ENCODE measurements around the gene FAU. TPM values are rescaled to one million over a fixed set of nuclear protein-coding genes. Genes with fewer than 3 reads are reported as not detected.

Gene FAU
- 100 to 1,000 TPM in 11 of 12 donors, not detected in 1; 680 to 974 (median 806) TPM for polyA plus RNA-seq (ENCODE audit: insufficient read length in 12 of 12)
- long read RNA-seq, donor 1, transcript FAU-202 (3 exons, 533 nt): minor isoform, 8 of 1,310 reads
- long read RNA-seq, donor 1, transcript FAU-208 (1 exons, 1,484 nt): minor isoform, 35 of 1,310 reads
- long read RNA-seq, donor 1, transcript FAU-209 (4 exons, 697 nt): minor isoform, 69 of 1,310 reads
- long read RNA-seq, donor 1, transcript FAU-207 (5 exons, 847 nt): major isoform, 994 of 1,310 reads
- long read RNA-seq, donor 1, partial matches to known transcripts: 105 of 1,310 reads
- long read RNA-seq, donor 1, other reads (novel, unspliced or antisense): 97 of 1,310 reads
- long read RNA-seq, donor 2, transcript FAU-207 (5 exons, 847 nt): major isoform, 713 of 984 reads
- long read RNA-seq, donor 2, transcript FAU-208 (1 exons, 1,484 nt): minor isoform, 23 of 984 reads
- long read RNA-seq, donor 2, transcript FAU-209 (4 exons, 697 nt): minor isoform, 52 of 984 reads
- long read RNA-seq, donor 2, transcript FAU-202 (3 exons, 533 nt): minor isoform, 32 of 984 reads
- long read RNA-seq, donor 2, partial matches to known transcripts: 80 of 984 reads
- long read RNA-seq, donor 2, other reads (novel, unspliced or antisense): 82 of 984 reads
- long read RNA-seq, donor 3, transcript FAU-207 (5 exons, 847 nt): major isoform, 383 of 508 reads
- long read RNA-seq, donor 3, transcript FAU-209 (4 exons, 697 nt): minor isoform, 34 of 508 reads
- long read RNA-seq, donor 3, transcript FAU-208 (1 exons, 1,484 nt): minor isoform, 13 of 508 reads
- long read RNA-seq, donor 3, transcript FAU-202 (3 exons, 533 nt): minor isoform, 5 of 508 reads
- long read RNA-seq, donor 3, partial matches to known transcripts: 30 of 508 reads
- long read RNA-seq, donor 3, other reads (novel, unspliced or antisense): 41 of 508 reads
- long read RNA-seq, donor 4, transcript FAU-209 (4 exons, 697 nt): minor isoform, 26 of 419 reads
- long read RNA-seq, donor 4, transcript FAU-208 (1 exons, 1,484 nt): minor isoform, 8 of 419 reads
- long read RNA-seq, donor 4, transcript FAU-207 (5 exons, 847 nt): major isoform, 328 of 419 reads
- long read RNA-seq, donor 4, partial matches to known transcripts: 22 of 419 reads
- long read RNA-seq, donor 4, other reads (novel, unspliced or antisense): 31 of 419 reads
- long read RNA-seq, donor 5: 0 reads
- long read RNA-seq, donor 6, transcript FAU-202 (3 exons, 533 nt): minor isoform, 6 of 643 reads
- long read RNA-seq, donor 6, transcript FAU-209 (4 exons, 697 nt): minor isoform, 53 of 643 reads
- long read RNA-seq, donor 6, transcript FAU-207 (5 exons, 847 nt): major isoform, 469 of 643 reads
- long read RNA-seq, donor 6, transcript FAU-208 (1 exons, 1,484 nt): minor isoform, 9 of 643 reads
- long read RNA-seq, donor 6, partial matches to known transcripts: 46 of 643 reads
- long read RNA-seq, donor 6, other reads (novel, unspliced or antisense): 58 of 643 reads
- long read RNA-seq, donor 7, transcript FAU-207 (5 exons, 847 nt): major isoform, 413 of 536 reads
- long read RNA-seq, donor 7, transcript FAU-209 (4 exons, 697 nt): minor isoform, 33 of 536 reads
- long read RNA-seq, donor 7, transcript FAU-202 (3 exons, 533 nt): minor isoform, 9 of 536 reads
- long read RNA-seq, donor 7, transcript FAU-208 (1 exons, 1,484 nt): minor isoform, 12 of 536 reads
- long read RNA-seq, donor 7, partial matches to known transcripts: 33 of 536 reads
- long read RNA-seq, donor 7, other reads (novel, unspliced or antisense): 36 of 536 reads
- long read RNA-seq, donor 8, transcript FAU-209 (4 exons, 697 nt): minor isoform, 77 of 1,164 reads
- long read RNA-seq, donor 8, transcript FAU-202 (3 exons, 533 nt): minor isoform, 14 of 1,164 reads
- long read RNA-seq, donor 8, transcript FAU-207 (5 exons, 847 nt): major isoform, 893 of 1,164 reads
- long read RNA-seq, donor 8, transcript FAU-208 (1 exons, 1,484 nt): minor isoform, 16 of 1,164 reads
- long read RNA-seq, donor 8, partial matches to known transcripts: 70 of 1,164 reads
- long read RNA-seq, donor 8, other reads (novel, unspliced or antisense): 94 of 1,164 reads
- long read RNA-seq, donor 9, transcript FAU-207 (5 exons, 847 nt): major isoform, 577 of 782 reads
- long read RNA-seq, donor 9, transcript FAU-209 (4 exons, 697 nt): minor isoform, 53 of 782 reads
- long read RNA-seq, donor 9, transcript FAU-208 (1 exons, 1,484 nt): minor isoform, 16 of 782 reads
- long read RNA-seq, donor 9, partial matches to known transcripts: 62 of 782 reads
- long read RNA-seq, donor 9, other reads (novel, unspliced or antisense): 70 of 782 reads
- long read RNA-seq, donor 10, transcript FAU-209 (4 exons, 697 nt): minor isoform, 59 of 971 reads
- long read RNA-seq, donor 10, transcript FAU-202 (3 exons, 533 nt): minor isoform, 7 of 971 reads
- long read RNA-seq, donor 10, transcript FAU-208 (1 exons, 1,484 nt): minor isoform, 10 of 971 reads
- long read RNA-seq, donor 10, transcript FAU-207 (5 exons, 847 nt): major isoform, 775 of 971 reads
- long read RNA-seq, donor 10, partial matches to known transcripts: 42 of 971 reads
- long read RNA-seq, donor 10, other reads (novel, unspliced or antisense): 76 of 971 reads
- long read RNA-seq, donor 11, transcript FAU-202 (3 exons, 533 nt): minor isoform, 27 of 1,154 reads
- long read RNA-seq, donor 11, transcript FAU-208 (1 exons, 1,484 nt): minor isoform, 28 of 1,154 reads
- long read RNA-seq, donor 11, transcript FAU-209 (4 exons, 697 nt): minor isoform, 53 of 1,154 reads
- long read RNA-seq, donor 11, transcript FAU-207 (5 exons, 847 nt): major isoform, 889 of 1,154 reads
- long read RNA-seq, donor 11, partial matches to known transcripts: 70 of 1,154 reads
- long read RNA-seq, donor 11, other reads (novel, unspliced or antisense): 86 of 1,154 reads

- DNase-seq: peak; percentile 97
These were observed at the start of gene FAU, which contains the start of gene MRPL49 for GRCh38 chr11:65121865-65122696. Gene FAU, minus strand, starts transcription at chr11:65122134. Its CDS starts 321 bp downstream, at chr11:65121813. Gene MRPL49, plus strand, starts transcription at chr11:65122321. Its CDS starts 26 bp downstream, at chr11:65122347.

GRCh38 chr11:65170058-65170534, 48.2 kb upstream of the FAU start, which contains the start of gene SPDYC:
Gene SPDYC, plus strand, starts transcription at chr11:65170233. Its CDS starts 1,125 bp downstream, at chr11:65171358.
- no peak for DNase-seq

- no peak for DNase-seq
These were observed 47.3 kb upstream of the FAU start for GRCh38 chr11:65169164-65169641.

- DNase-seq: no peak
These were observed 45.7 kb upstream of the FAU start for GRCh38 chr11:65167656-65168055.

- no peak for DNase-seq
These were observed 45.0 kb upstream of the FAU start for GRCh38 chr11:65166893-65167292.

- DNase-seq: peak; percentile 43
These were observed 43.7 kb upstream of the FAU start for GRCh38 chr11:65165410-65166317.

- DNase-seq: no peak
These were observed 41.8 kb upstream of the FAU start for GRCh38 chr11:65163684-65164083.

GRCh38 chr11:65160643-65161042, 38.7 kb upstream of the FAU start:
- no peak for DNase-seq

- no peak for DNase-seq
These were observed 37.1 kb upstream of the FAU start for GRCh38 chr11:65159012-65159411.

GRCh38 chr11:65157336-65157735, 35.4 kb upstream of the FAU start:
- no peak for DNase-seq

- no peak for DNase-seq
These were observed 35.0 kb upstream of the FAU start for GRCh38 chr11:65156926-65157325.

GRCh38 chr11:65156256-65156655, 34.3 kb upstream of the FAU start:
- no peak for DNase-seq

GRCh38 chr11:65152122-65152521, 30.2 kb upstream of the FAU start:
- no peak for DNase-seq

GRCh38 chr11:65151331-65151899, 29.5 kb upstream of the FAU start:
- no peak for DNase-seq
